NCI-H1694 (cell line): ENCODE data around the gene ACTN2.

Experiments
- DNase-seq: peaks from one replicate; lab custom pipeline; 2025; lab: John Stamatoyannopoulos, UW

The ACTN2 gene

DNA sequence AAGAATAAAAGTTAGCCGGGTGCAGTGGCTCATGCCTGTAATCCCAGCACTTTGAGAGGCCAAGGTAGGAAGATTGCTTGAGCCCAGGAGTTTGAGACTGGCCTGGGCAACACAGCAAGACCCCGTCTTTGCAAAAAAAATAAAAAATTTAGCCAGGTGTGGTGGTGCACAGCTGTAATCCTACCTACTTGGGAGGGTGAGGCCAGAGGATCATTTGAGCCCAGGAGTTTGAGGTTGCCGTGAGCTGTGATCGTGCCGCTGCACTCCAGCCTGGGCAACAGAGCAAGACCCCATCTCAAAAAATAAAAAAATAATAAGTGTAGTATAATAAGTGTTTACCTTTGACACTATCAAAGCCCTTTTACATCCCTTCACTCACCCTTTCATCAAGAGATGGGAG, 5.0 kb downstream of the ACTN2 start:
- no peak for DNase-seq

DNA sequence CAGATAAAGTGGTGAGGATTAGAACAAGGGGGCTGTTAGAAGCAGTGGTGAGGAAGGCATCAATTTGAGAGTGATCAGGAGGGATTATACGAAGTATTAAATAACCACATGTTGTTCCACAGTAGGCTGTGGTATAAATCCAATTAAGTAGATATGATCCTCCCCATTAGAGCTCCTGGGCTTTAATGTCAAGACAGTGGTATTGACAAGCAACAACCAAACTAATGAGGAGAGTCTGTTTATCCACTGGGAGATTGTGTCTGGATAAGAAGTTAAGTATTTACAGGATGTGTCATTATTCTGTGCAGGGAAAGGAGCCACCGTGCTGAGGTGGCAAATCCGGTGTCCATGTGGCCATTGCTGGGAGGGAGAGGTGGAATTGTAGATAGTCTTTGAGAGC, 5.8 kb downstream of the ACTN2 start:
- no peak for DNase-seq

DNA sequence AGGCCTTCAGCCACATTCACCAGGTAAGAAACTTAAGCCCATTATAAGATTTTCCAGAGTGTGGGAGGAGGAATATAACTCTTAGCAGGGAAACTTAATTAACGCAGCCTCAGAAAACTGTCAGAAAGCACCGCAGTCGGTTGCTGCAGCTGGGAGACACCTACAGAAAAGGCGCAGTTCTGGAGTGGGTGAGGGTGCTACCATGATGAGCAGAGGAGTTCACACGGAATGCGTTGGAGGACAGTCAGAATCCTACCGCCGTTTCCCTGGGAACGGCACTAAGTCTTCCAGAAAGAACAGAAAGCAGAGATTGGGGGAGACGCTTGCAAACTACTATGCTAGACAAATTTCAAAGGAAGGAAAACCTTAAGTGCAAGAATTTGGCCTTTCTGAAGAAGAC, 6.4 kb downstream of the ACTN2 start:
- no peak for DNase-seq

DNA sequence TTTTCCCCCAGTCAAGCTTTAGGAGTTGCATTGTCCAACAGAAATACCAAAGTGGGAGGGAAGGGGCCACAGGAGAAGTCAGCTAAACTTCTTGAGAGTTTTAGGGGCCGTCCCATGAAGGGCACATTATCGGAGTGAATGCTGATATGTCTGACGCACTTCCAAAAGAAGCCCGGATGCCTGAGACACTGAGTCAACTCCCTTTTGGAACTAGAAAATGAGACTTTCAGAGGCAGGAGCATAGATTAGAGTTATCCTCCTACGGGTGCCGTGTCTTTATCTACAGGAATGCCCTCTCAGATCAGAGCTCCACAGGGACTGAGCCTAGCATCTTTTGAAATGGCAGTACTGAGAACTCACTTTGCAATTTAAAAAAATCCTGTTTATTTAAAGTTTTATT, 13.1 kb downstream of the ACTN2 start:
- no peak for DNase-seq

DNA sequence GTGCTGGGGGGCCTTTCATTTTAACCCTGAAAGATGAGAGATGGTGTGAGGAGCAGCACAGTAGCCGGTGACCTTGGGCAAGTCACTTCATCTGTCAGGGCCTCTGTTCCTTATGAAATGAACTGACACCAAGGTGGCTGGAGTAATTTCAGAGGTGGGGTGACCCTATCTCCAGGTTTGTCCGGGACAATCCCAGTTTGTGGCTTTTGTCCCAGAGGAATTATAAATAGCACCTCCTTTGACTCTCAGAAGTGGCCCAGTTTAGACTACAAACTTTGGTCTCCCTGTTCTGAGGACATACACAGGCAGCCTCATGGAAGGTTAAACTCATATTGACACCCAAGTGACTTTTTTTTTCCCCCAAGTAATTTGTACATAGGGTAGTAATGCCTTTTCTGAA, 14.6 kb downstream of the ACTN2 start:
- no peak for DNase-seq

DNA sequence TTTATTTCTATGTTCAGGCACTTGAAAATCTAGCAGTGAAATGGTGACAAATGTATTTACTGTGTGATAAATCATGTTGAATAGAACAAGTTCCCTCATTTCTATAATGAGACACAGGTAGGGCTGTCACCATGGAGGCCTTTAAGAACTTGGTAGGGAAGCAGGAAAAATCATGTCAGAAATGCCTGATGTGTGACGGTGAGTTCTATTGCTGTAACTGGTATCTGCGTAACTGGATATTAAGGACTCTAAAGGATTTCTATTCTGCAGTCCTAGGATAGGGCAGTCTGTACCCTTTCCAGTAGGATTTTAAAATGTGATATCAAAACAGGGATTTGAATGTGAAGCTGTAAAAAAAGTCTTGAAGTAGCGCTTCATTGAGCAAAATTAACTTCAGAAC, 15.5 kb downstream of the ACTN2 start:
- no peak for DNase-seq

DNA sequence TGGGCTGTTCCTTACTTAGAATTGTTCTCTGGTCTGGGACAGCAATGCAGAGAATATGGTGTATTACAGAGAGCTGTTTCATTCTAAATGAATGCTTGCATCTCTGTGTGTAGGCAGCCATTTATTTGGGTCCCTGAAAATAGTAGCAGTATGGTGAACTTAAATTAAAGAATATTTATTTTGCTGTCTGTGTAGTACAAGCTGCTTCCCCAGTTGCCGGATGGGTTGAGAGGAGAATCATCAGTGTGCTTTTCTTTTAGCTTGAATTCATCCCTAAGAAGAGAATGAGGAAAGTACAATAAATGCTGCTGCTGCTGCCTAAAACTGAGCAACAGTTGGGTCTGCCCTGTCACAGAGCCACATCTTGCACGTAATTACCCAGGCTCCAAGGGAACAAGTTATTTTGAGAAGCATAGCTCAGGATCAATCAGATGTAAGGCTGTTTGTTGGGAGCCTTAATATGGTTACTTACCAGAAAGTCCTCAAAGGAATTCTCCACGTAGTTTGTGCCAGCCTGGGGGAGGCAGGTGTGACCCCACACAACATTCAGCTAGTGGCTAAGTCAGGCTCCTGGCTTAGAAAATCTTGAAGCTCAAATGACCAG, 16.6 kb downstream of the ACTN2 start:
- DNase-seq, result no peak

DNA sequence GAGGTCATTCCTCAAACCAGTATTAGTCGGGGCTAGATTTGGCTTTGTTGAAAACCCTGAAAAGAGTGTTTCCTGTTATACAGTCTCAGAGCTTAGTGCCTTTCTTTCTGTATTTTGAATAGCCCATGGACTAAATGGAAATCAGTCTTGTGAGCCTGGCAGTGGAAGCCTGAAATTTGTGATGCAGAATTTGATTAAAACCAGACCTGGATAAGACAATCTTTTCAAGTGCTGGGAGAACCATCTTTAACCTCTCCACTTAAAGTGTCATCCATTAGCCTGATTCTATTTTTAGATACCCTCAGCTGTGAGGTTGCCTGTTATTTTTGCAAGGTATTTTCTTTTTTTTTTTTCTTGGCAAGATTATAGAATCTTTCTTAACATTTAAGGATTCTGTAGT, 19.5 kb downstream of the ACTN2 start:
- DNase-seq, result no peak

DNA sequence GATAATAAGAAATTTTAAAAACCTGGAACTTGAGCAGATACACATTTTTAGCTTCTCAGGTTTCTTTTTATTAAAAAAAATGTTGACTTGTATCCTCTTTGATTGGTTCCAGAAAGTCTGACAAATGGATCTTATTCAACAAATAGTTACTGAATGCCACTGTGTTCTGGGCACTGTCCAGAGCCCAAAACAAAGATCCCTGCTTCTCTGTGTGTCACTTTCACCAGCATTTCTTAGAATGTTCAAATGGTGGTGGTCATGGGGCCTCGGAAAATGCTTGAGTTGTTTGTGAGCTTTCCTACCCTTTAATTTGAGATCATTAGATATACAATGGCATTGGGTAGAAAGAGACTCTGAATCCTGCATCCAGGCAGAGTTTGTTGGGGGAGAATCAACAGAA, 19.9 kb downstream of the ACTN2 start:
- DNase-seq, result no peak

DNA sequence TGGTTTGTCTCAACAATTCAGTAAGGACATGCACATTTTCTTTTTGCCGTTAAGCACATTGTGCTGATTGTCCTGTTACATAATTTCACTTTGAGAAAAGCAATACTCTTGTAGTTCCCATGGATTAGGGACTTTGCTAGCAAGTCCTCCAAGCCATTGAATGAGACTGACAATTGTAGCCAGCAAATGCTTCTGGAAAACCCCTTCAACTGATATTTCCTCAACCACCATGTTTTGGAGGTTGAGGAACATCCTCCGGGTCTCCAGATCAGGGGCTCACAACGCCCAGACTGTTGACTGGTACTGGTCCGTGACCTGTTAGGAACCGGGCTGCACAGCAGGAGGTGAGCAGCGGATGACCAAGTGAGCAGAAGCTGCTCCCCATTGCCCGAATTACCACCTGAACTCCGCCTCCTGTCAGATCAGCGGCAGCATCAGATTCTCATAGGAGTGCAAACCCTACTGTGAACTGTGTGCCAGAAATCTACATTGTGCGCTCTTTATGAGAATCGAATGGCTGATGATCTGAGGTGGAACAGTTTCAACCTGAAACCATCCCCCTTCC, 24.1 kb downstream of the ACTN2 start:
- no peak for DNase-seq

DNA sequence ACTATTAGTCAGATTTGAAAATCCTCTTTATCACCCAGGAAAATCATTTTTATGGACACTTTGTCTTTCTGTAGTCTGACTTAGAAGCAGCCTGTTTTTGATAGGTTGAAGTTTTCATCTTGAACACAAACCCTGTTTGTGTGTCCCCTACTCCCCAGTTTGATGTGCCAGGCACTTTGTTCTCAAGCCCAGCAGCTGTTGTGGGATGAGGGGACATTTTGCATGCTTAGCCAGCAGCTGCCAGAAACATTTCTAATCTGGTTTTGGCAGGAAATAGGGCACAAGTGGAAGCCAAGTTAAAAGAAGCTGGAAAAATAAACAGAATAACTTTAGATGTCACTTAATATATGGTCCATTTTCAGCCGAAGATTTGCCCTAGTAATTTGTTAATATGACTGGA, 29.9 kb downstream of the ACTN2 start:
- DNase-seq, result no peak

DNA sequence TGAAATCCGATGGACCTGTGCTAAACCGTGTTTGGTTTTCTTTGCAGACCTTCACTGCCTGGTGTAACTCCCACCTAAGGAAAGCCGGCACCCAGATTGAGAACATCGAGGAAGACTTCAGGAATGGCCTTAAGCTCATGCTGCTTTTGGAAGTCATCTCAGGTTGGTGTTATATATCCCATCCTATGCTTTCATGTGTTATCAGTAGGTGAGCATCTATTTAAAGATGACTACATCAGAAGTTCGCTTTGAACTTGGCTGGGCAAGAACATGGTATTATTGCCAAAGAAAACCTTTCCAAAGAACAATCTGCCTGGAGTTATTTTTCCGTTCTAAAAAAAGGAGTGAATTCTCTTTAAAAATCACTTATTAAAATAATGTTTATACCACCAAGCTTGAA, 31.5 kb downstream of the ACTN2 start:
- DNase-seq, result no peak

DNA sequence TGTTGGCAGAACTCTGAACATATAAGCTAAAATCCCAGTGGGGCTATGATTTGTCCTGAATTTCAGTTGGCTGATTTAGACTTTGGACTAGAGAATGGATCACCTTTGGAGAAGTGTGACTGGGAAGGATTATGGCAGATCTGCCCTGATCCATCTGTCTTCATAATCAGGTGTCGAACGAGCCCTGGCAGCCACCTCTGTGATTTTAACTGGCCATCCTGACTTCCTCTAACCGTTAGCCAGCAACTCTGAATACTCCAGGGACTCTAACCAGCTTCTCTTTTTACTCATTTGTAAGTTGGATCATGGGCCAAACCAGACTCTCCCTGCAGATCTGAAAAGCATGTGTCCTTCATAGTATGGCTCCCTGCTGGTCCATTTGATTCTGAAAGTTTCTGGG, 32.0 kb downstream of the ACTN2 start:
- no peak for DNase-seq

DNA sequence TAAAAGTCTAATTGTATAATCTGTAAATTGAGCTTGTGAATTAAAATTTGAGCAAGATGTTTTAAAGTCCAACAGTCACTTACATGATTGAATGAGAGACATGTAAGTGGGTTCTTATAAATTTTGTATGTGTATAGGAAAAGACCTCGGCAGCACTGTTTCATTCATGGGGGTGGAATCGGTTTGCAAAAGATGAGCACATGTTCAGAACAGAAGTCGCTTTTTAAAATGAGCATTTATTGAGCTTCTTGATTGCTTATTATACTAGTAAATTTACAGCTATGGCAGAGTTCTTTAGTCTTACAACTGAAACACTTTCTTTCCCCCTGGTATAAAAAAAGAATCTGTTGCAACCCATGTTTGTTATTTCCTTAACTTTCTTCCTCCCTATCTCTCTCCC, 33.9 kb downstream of the ACTN2 start:
- no peak for DNase-seq

DNA sequence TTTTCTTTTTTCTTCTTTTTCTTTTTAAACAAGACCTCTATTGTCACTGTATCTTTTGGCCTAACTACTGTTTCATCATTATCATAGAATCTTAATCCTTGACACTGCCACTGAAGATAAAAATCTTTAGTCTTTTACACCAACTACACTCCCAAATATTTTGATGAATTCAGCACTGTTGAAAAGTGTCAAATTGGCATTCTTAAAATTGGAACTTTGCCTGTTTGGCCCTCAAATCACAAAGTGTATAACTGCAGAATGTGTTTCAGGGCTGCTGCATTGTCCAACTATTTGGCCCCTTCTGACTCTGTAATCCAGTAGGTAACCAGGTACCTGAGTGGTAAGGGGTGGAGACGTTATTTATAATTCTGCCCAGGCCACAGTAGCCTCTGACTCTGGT, 34.3 kb downstream of the ACTN2 start:
- DNase-seq, result no peak

DNA sequence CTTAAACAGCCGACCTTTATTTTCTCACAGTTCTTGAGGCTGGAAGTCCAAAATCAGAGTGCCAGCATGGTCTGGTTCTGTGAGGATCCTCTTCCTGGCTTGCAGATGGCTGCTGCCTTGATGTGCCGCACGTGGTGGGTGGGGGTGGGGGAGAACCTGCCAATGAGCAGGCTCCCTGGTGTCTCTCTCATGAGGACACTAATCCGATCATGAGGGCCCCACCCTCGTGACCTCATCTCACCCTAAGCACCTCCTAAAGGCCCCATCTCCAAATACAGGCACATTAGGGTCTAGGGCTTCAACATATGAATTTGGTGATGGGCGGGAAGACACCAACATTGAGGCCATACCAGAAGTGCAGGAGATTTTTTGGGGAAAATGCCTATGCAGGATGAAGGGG, 37.8 kb downstream of the ACTN2 start:
- DNase-seq, result no peak

DNA sequence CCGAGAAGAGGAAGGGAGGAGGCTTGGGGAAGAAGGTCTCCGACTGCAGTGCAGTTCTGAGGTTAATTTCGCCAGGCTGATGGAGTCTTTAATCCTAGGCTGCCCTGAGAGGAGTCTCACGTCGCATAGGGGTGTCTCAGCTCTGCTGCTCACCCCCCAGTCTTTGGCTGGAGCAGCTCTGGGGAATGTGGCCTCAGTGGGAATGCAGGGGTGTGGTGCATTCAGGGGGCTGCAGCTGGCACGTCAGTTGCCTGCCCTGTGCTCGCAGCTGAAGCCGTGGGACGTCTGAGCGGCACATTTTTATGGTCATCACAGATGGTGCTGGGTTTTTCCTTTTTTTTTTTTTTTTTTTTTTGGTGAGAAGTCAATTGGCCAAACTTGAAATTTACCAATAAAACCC, 38.2 kb downstream of the ACTN2 start:
- no peak for DNase-seq

DNA sequence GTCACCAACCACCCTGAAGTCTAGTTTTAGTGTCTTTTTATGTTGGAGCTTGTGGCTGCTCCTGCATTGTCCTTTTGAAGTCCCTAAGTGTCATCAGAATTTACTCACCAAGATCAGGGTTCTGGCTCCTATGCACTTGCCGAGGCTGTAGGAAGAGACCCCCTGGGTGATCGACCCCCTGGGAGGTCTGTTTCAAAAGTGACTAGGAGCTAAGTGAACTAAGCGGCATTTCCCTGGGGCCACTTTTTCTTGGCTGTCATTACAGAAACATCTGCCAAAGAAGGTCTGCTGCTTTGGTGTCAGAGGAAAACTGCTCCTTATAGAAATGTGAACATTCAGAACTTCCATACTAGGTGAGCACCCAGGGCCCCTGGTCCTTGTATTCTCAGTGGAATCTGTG, 39.4 kb downstream of the ACTN2 start:
- DNase-seq, result no peak

DNA sequence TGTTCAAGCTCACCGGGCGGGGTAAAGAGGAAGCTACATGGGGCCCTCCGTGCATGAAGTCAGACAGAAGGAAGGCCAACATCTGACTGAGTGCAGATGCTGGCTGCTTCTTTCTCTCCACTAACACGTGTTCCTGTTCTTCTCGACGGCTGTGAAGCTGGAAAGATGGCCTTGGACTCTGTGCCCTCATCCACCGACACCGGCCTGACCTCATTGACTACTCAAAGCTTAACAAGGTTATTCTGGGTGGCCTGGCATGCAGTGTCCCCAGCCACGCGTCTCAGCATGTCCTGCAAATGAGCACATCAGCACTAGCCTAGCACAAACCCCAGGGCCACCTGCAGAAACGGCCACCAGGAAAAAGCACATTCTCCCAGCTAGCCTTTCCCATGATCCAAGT, 41.2 kb downstream of the ACTN2 start:
- no peak for DNase-seq

DNA sequence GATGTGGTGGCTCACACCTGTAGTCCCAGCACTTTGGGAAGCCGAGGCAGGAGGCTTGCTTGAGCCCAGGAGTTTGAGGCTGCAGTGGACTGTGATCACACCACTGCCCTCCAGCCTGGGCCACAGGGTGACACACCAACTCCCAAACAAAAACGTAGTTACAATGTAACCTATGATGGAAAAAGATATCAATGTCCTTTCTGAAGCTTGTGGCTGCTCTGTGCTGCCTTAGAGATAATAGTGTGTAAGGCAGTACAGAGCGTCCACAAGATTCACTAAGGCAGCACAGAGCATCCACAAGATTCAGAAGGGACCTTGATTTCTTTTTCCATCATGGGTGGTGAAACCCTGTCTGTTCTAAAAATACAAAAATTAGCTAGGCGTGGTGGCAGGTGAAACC, 42.5 kb downstream of the ACTN2 start:
- DNase-seq, result no peak

DNA sequence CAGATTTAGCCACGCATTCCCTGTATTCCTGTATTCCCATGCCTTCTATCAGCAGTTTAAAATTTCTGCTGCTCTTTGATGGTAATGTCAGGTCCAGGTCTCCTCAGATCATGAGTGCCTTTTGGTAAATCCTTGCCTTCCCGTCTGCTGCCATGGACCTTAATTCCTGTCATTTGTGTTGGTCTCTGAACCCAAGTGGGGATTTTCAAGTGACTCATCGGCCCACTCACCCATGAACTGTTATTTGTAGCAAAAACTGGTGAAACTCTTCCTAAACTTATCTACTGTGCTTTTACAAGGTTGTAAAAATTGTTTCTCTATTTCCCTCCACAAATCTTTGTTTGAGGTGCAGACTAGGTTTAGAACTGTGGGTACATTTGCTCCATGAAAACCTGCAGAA, 47.4 kb downstream of the ACTN2 start:
- no peak for DNase-seq

DNA sequence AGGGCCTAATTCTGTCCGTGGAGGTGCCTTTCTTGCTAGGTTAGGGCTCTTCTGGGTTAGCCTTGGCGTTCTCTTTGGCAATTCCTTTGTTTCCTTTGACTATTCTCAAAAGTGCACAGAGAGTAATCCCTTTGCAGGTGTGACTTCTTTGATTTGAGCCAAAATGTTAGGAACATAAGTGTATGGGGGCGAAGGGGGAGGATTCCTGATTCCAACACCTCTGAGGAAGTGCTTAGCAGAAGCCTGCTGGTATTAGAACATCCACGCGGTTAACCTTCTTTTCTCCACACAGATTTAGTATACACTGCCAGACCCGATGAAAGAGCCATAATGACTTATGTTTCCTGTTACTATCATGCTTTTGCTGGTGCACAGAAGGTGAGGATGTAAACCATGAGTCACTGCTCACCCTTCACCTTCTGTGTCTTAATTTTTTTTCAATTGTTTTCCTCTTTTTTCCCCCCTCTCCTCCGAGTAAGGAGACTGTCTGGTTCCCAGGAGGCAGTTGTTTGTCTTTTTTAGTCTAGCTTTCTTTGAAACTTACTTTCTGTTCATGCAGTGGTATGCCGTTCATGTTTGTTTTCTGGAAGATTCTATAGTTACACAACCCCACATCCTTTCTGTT, 48.0 kb downstream of the ACTN2 start:
- no peak for DNase-seq

DNA sequence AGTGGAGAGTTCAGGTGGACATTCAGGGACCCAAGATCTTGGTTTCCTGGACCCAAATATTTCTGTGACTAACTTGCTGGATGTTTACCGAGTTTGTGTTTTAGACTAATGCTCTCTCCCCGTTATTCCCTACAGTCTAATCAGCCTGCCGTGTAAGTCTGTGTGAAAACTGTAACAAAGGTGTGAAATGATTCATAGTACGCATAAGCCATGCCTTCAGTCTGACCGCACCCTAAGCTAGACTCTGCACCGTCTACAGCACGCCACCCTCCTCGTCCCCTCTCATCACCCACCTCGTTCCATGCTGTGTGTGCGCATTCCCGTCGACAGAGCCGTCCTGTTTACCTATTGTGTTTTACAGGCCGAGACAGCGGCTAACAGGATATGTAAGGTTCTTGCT, 50.5 kb downstream of the ACTN2 start:
- no peak for DNase-seq

DNA sequence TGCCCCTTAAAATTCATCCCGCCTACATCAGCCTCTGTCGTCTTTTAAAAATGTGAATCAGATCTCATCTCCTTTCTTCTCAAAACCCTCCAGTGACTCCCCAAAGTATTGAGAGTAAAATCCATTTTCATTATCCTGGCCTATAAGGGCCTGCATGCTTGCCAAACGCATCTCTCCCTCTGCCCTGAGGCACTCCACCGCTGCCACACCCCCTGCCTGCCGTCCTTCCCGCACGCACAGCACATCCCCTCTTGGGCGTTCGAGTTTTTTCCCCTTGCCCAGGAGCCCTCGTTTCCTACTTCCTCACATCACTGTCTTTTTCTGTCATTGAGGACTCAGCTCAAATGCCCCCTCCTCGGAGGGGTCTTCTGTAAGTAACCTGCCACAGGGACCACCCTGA, 55.5 kb downstream of the ACTN2 start:
- DNase-seq, result no peak
